HG03097 (cell line): ENCODE measurements around the gene NFKBIB.

Source experiments
- ATAC-seq: cut with Tn5 transposase; IDR thresholded peaks from one replicate; pipeline ENCODE4 v1.9.1; 2021; ENCODE audit not compliant: unreplicated experiment, low FRiP score

The NFKBIB gene

DNA sequence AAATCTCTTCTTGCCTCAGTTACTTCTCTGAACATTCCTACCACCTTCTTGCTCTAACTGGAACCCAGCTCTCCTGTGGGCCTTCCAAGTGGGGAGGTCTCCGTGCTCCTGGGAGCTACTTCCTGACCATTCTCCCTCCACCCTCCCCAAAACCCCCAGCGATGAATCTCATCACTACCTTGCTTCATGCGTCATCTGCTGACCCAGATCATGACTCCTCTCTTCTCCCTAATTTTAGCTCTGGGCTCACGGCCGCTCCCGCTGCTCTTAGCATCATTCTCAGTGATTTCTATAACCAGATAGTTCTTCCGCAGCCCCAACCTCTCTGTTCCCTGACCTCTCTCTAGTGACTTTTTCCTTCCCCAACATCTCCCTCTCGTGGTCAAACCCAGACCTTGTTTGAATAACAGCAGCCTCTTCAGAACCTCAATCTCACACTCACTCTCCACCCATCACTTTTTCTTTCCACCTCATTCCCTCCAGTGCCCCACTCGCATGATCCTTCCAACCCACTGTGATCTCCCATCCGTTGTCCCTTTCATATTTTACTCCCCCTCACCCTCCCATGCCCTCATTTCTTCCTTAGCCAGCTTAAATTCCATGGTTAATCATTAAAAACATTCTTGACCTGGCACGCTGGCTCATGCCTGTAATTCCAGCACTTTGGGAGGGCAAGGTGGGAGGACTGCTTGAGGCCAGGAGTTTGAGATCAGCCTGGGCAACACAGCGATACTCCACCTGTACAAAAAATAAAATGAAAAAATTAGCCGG, 52.8 kb downstream of the NFKBIB start:
- ATAC-seq, result no peak

DNA sequence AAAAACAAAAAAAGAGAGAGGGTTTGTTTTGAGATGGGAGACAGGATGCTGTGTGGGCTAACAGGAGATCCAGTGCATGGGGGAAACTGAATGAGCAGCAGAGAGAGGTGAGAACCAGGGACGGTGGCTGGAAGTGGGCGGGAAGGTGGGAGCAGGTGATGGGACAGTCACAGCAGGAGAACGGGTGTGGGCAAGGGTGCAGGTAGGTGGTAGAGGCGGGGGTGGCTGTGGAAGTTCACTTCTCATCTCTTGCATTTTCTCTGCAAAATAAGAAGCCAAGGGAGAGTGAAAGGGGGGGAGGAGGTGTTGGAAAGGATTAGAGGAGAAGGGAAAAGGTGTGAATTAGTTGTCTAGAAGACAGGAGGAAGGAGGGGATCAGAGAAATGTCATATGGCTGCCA, 53.9 kb downstream of the NFKBIB start:
- no peak for ATAC-seq

- ATAC-seq, result no peak
Observed at GRCh38 chr19:38956264-38956663, 56.5 kb downstream of the NFKBIB start.

GRCh38 chr19:38958301-38958700, 58.5 kb downstream of the NFKBIB start:
- no peak for ATAC-seq
